HL-60 (cell line): ENCODE measurements around the gene NAE1.
"Not testable (repeated sequence)": the region's sequence is repeated elsewhere in the genome, so short reads cannot be mapped to it uniquely, and the experiment has no call there.

Experiments
- CTCF ChIP-seq: IDR thresholded peaks from one replicate; pipeline ENCODE4 v1.5.1; 2011; ENCODE audit warnings: low read length, control low read depth, inconsistent platforms; ENCODE audit not compliant: insufficient read depth
- GABPA ChIP-seq: IDR thresholded peaks from 2 replicates; pipeline ENCODE4 v1.6.1; 2012; ENCODE audit warnings: low read depth
- POLR2AphosphoS5 ChIP-seq: IDR thresholded peaks from 2 replicates; pipeline ENCODE4 v1.6.1; 2012; ENCODE audit warnings: low read depth
- REST ChIP-seq: IDR thresholded peaks from 2 replicates; pipeline ENCODE4 v1.6.1; 2012; ENCODE audit warnings: low read depth; ENCODE audit not compliant: insufficient replicate concordance
- SPI1 ChIP-seq: IDR thresholded peaks from 2 replicates; pipeline ENCODE4 v1.6.1; 2012; ENCODE audit warnings: low read depth, mild to moderate bottlenecking, borderline replicate concordance

- not testable (repeated sequence) for TF ChIP-seq CTCF, GABPA, REST, POLR2AphosphoS5, SPI1
These were observed 36.8 kb downstream of the NAE1 start for GRCh38 chr16:66793984-66794383.
